ELR (cell line): Measurements from ENCODE around the gene CREB5.
"Not testable (repeated sequence)": the region's sequence is repeated elsewhere in the genome, so short reads cannot be mapped to it uniquely, and the experiment has no call there.

Source experiments
- DNase-seq: peaks from one replicate; pipeline ENCODE4 v3.0.0-alpha.2; 2015; ENCODE audit warnings: low read depth

Gene CREB5

GRCh38 chr7:28581351-28581750 is 169.0 kb downstream of the CREB5 start:
- no peak for DNase-seq

- no peak for DNase-seq
These were observed 169.9 kb downstream of the CREB5 start for GRCh38 chr7:28582226-28582625.

- DNase-seq, result no peak
These were observed 171.9 kb downstream of the CREB5 start for GRCh38 chr7:28584235-28584634.

GRCh38 chr7:28586736-28587135 is 174.4 kb downstream of the CREB5 start:
- no peak for DNase-seq

DNA sequence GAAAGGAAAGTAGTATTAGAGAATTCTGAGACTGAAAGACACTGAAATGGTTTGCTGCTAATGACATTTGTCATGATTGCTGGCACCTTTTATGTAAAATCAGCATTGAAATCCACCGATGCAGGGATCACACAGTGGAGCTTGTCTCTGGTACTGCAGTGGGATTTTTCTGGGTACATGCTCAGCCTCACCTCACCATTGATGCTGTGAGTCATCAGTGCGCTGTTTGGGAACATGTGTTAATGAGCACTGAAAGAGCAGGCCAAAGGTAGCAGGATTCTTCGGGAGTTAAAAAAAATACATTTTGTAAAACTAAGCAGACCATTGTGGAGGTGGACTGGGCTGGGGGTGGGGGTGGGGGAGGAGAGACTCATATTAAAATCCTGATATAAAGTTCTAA is 174.9 kb downstream of the CREB5 start:
- peak; percentile 36 for DNase-seq

- no peak for DNase-seq
These were observed 176.3 kb downstream of the CREB5 start for GRCh38 chr7:28588602-28589001.

DNA sequence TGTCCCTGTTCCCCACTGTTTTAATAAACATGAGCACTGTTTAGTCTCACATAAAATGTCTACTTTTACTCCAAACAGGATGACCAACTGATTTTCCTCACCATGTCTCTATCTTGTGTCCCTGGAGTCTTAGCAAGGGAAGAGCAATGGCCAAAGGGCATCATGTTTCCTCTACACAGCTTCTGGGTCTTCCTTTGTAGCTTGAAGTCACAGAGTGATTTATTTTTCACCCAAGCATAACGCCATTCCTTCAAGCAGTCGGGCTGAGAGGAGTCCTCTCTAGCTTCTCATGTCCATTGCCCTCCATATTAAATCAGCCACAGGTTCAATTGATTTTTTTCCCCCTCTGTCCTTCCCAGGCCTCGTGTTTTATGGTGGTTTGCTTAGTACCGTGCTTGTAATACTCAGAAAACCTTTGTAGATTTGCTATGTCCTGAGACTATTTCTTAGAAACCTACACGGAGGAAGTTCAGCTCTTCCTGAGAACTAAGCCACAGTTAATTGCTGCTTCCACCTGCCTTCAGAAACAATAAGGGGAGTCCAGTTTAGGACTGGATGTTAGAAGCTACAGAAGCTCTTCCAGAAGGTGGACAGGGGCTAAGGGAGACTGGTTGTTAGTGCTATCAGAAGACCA is 178.8 kb downstream of the CREB5 start:
- DNase-seq, result no peak

GRCh38 chr7:28591725-28592349 is 179.5 kb downstream of the CREB5 start:
- no peak for DNase-seq

DNA sequence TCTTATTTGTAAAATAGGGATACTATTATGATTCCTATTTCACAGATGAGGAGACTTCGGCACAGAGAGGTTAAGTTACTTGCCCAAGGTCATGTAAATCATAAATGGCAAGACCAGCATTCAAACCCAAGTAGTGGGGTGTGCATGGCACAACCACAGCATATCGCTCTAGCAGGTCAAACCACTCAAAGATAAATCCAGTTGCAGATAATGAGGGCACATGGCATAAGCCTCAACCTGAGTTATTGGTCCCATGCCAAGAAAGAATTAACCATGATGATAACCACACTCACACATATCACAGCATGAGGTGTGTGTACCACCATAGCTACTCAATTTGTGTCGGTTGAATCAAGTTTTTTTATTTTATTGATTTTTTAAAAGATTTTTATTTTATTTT is 180.5 kb downstream of the CREB5 start:
- DNase-seq, result no peak

DNA sequence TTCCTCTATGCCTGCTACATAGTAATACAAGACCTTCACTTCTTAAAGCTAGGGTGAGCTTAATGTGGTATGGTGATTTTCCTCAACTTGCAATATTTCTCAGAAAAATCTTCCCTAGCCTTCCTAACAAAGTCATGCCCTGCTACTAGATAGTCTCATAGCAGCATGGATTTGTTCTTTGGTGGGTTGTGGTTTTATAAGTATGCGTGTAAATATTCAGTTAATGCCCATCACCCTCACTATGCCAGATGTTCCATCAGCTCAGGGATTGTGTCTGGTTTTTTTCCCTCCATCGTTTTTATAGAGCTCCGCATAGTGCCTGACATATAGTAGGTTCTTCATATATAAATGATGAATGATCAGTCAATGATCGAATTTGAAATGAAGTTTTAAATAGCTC is 182.8 kb downstream of the CREB5 start:
- DNase-seq, result no peak

DNA sequence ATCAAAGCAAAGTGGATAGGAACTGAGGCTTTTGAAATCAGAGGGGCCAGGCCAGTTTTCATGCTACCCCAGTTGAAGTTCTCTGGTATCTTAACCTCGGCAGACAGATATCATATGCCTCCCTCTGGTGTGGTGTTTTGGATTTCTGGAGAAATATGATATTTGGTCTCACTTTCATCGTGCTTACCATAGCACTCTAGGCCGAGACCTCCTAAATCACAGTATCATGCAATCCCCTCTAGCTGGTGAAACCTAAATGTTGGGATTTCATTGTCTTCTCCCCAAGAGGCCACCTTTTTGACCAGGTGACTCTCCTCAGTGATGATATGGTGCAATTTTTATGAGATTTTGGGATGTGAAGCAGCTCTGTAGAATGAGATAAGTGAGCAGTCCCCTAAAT is 183.5 kb downstream of the CREB5 start:
- no peak for DNase-seq

GRCh38 chr7:28596245-28596935 is 184.1 kb downstream of the CREB5 start:
- DNase-seq, result peak; percentile 8

GRCh38 chr7:28597284-28597683 is 185.0 kb downstream of the CREB5 start:
- DNase-seq, result no peak

GRCh38 chr7:28598037-28598436 is 185.7 kb downstream of the CREB5 start:
- DNase-seq, result not testable (repeated sequence)

DNA sequence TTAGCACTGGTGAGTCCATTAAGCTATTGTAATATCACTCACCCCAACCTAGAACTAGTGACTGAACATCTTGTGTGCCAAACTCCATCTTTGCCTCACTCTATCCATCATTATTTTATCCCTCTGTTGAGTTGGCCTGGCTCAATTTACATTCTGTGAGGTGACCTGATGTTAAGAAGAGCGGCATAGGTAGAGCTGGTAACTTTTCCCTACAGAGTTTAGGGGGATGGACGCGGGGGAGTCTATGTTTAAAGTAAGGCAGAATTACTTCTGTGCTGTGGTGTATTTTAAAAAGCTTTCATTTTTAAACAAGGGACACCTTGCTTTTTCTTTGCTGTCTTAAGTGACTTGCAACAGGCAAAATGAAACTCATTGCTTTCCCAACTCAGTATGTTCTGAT is 186.3 kb downstream of the CREB5 start:
- DNase-seq, result no peak

GRCh38 chr7:28599411-28599810 is 187.1 kb downstream of the CREB5 start:
- no peak for DNase-seq

- no peak for DNase-seq
These were observed 190.0 kb downstream of the CREB5 start for GRCh38 chr7:28602282-28602681.

DNA sequence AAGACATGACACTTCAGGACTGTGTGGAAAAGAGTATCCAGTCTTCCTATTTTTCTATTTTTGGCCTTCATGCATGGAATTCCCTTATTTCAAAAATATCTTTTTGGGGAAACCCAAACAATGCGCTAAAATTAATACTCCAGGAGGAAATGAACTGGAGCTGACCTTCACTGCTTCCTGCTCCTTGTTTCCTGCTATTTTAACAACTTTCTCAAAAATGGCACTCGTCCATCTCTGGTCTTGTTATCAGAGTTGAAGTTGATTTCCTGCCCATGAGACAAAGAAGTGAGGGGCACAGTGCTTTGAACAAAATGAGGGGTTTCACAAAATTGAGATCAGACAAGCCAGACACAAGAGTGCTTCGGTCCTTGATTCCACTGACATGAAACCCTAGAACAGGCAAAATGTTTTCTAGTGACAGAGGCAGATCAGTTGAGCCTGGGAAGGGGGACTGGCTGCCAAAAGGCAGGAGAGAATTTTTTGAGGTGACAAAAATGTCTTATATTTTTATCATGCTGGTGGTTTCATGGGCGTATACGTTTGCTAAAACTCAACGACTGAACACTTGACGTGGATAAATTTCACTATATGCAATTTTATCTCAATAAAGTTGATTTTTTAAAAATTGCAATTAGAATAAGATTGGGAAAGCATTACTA is 193.2 kb downstream of the CREB5 start:
- no peak for DNase-seq

GRCh38 chr7:28606421-28606820 is 194.1 kb downstream of the CREB5 start:
- DNase-seq, result no peak

DNA sequence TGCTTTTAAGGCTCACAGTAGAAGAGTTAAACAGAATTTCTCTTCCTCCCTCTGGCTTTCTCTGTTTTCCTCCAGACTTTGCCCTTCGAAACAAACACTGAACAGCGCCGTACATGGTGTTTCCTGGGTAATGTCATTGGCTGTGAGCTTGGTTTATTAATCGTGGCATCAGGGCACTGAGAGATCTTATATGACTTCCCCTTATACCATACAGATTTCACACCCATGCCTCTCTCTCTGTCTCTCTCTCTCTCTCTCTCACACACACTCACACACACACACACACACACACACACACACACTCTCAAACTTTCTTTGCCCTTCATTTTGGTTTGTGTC is 195.5 kb downstream of the CREB5 start:
- no peak for DNase-seq

DNA sequence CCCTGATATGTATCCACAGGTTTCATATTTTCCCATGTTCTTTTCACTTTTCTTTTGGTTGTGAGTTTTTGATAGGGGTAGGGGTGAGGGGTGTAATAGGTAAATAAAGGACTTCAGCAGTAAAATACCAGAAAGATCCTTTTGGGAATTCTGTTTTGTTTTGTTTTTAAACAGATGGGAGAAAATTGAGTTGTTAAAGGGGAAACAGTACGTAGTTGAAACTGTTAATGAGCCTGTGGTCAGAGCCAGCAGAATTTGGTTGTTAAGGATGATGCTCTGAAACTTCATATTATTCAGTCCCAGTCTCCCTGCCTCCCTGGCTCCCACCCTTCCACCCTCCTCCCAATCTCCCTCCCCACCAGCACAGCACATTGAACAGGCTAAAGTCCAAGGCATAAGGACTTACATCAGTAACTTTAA is 195.9 kb downstream of the CREB5 start:
- DNase-seq, result no peak

DNA sequence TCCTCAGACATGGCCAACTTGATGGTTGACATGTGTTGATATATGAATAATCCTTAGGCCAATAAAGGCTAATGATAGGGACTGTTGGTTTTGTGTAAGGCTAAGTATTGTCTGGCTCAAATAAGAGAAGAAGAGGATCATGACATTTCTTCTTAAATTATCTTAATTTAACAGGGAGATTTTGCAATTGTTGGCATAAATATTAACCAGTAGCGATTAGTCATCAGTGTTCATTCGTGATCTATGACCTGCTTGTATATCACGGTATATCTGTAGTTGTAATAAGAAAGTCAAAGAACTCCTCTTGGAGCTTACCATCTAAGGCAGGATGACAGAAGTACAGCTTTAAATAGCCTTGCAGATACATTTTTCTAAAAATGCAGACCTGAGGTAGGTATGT is 196.4 kb downstream of the CREB5 start:
- no peak for DNase-seq

- DNase-seq, result no peak
These were observed 197.3 kb downstream of the CREB5 start for GRCh38 chr7:28609608-28610007.
